Lower lobe of right lung (tissue), 2 donors: ENCODE results near the gene SLC30A9. TPM values are rescaled to one million over a fixed set of nuclear protein-coding genes. Genes with fewer than 3 reads are reported as not detected.

Experiments used
- ATAC-seq, 2 donors: fragments of 200-7000 bp; cut with Tn5 transposase; one replicate each; pipeline ENCODE4 v1.9.1; 2020 to 2022; ENCODE audit warnings: mild to moderate bottlenecking in 2 of 2, moderate library complexity in 2 of 2
- DNase-seq: peaks from one replicate; pipeline ENCODE4 v3.0.0-alpha.2; 2020
- H3K27ac ChIP-seq: fragments of 200-600 bp; one replicate; pipeline ENCODE4 v1.8.0; 2022
- H3K27me3 ChIP-seq: fragments of 200-600 bp; one replicate; pipeline ENCODE4 v1.8.0; 2022; ENCODE audit warnings: low read depth
- H3K36me3 ChIP-seq: fragments of 200-600 bp; one replicate; pipeline ENCODE4 v1.8.0; 2022; ENCODE audit warnings: mild to moderate bottlenecking
- H3K4me1 ChIP-seq: fragments of 200-600 bp; one replicate; pipeline ENCODE4 v1.8.0; 2022
- H3K4me3 ChIP-seq: fragments of 200-600 bp; one replicate; pipeline ENCODE4 v1.8.0; 2022; ENCODE audit warnings: mild to moderate bottlenecking
- H3K9me3 ChIP-seq: fragments of 200-600 bp; one replicate; pipeline ENCODE4 v1.8.0; 2022
- intact Hi-C: fragments of 100-400 bp; cut with DNase I; formaldehyde crosslinking; loops from one replicate; pipeline ENCODE4 v1.11.0; 2022
- total RNA-seq: library from RNA; stranded (reverse); fragmentation: NEBNext Ultra II Directional; extraction: Animal tissue kit (Norgen Biotek cat#: 25700); gene quantifications from one replicate; pipeline ENCODE4 v1.2.1, GENCODE V29; 2021
- TF ChIP-seq, protein P1 (sequence below): fragments of 200-600 bp; IDR thresholded peaks from one replicate; pipeline ENCODE4 v1.8.0; 2022; ENCODE audit warnings: antibody characterized with exemption, mild to moderate bottlenecking
- donor health status: DM: no; HTN: yes; CAD: no; lungs with severe emphysema.

The SLC30A9 gene
- total RNA-seq, 1 donor from 2014 or later = 37.7 TPM

DNA sequence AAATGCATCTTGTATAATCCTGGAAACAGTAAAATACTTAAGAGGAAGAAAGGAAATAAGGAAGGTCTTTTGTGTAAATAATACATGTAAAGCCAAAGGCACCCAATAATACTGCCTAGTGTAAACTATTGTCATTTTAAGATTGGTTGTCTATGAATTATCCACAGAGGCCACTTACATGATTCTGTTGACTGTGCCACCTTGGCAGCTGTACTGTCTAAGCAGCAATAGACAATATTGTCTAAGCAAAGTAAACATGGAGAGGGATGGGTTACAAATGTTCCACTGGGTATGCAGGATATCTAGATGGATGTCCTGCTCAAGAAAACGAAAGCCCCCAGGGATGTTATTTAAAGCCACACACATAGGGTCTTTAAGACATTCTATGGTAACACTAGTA is 142.7 kb downstream of the SLC30A9 start:
- no peak overlapping the region for H3K27ac ChIP-seq
- TF ChIP-seq, protein P1, sequence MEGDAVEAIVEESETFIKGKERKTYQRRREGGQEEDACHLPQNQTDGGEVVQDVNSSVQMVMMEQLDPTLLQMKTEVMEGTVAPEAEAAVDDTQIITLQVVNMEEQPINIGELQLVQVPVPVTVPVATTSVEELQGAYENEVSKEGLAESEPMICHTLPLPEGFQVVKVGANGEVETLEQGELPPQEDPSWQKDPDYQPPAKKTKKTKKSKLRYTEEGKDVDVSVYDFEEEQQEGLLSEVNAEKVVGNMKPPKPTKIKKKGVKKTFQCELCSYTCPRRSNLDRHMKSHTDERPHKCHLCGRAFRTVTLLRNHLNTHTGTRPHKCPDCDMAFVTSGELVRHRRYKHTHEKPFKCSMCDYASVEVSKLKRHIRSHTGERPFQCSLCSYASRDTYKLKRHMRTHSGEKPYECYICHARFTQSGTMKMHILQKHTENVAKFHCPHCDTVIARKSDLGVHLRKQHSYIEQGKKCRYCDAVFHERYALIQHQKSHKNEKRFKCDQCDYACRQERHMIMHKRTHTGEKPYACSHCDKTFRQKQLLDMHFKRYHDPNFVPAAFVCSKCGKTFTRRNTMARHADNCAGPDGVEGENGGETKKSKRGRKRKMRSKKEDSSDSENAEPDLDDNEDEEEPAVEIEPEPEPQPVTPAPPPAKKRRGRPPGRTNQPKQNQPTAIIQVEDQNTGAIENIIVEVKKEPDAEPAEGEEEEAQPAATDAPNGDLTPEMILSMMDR = no peak
- H3K9me3 ChIP-seq = no peaks in the 10 kb centered on the region
- no peaks in the 10 kb centered on the region for H3K4me1 ChIP-seq
- no peak for DNase-seq
- H3K36me3 ChIP-seq = no peaks in the 10 kb centered on the region
- no peaks in the 10 kb centered on the region for H3K27me3 ChIP-seq
- no peak for ATAC-seq
- H3K4me3 ChIP-seq = no peak overlapping the region
- intact Hi-C loops = no loop called here

DNA sequence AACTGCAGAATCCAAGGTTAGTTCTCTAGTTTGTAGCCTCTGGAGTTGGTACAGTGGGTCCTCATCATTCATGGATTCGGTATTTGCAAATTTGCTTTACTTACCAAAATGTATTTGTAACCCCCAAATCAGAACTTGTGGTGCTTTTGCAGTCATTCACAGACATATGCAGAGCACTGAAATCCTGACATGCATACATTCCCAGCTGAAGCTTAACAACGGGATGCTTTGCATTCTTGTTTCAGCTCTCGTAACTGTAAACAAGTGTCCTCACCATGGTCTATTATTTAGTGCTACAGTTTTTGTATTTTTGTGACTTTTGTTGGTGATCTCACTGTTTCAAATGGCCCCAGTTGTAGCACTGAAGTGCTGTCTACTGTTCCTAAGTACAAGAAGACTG is 146.0 kb downstream of the SLC30A9 start:
- DNase-seq = no peak
- TF ChIP-seq, protein P1 = no peak
- Histone ChIP-seq H3K4me1 (no peaks in the 10 kb centered on the region), H3K36me3 (no peaks in the 10 kb centered on the region), H3K4me3 (no peak overlapping the region), H3K9me3 (no peaks in the 10 kb centered on the region), H3K27ac (no peak overlapping the region), H3K27me3 (no peaks in the 10 kb centered on the region)
- no peak for ATAC-seq
- intact Hi-C loops = no loop called here

Other genes starting within 250 kb of the SLC30A9 start
- gene PHOX2B, start 241.8 kb upstream of the SLC30A9 start, total RNA-seq = not detected
- 73.9 TPM for gene TMEM33, start 55.1 kb upstream of the SLC30A9 start, total RNA-seq
- 0.53 TPM for gene DCAF4L1, start 8.8 kb upstream of the SLC30A9 start, total RNA-seq
- gene BEND4, start 162.1 kb downstream of the SLC30A9 start, total RNA-seq = 1.3 TPM